Limb (tissue), 2 donors: ENCODE results near the gene FAM184B.

ENCODE experiments used
- DNase-seq, 2 donors: peaks; one replicate each; pipeline ENCODE4 v3.0.0-alpha.2; 2016; ENCODE audit errors: extremely low spot score in 2 of 2

FAM184B gene

GRCh38 chr4:17636696-17637622 is 144.5 kb downstream of the FAM184B start:
- DNase-seq, result peak; percentile 43 to 74

- DNase-seq, result no peak
Measured at GRCh38 chr4:17636341-17636695, 145.1 kb downstream of the FAM184B start.

GRCh38 chr4:17635056-17635455 is 146.4 kb downstream of the FAM184B start:
- no peak for DNase-seq

- no peak for DNase-seq
Measured at GRCh38 chr4:17633600-17633999, 147.8 kb downstream of the FAM184B start.

- DNase-seq, result no peak
Measured at GRCh38 chr4:17630228-17630627, 151.2 kb downstream of the FAM184B start.

- DNase-seq, result no peak
Measured at GRCh38 chr4:17624821-17625220, 156.6 kb downstream of the FAM184B start.

- DNase-seq, result no peak
Measured at GRCh38 chr4:17623451-17624001, 157.9 kb downstream of the FAM184B start.

- no peak for DNase-seq
Measured at GRCh38 chr4:17619416-17620105, 161.9 kb downstream of the FAM184B start.

- no peak for DNase-seq
Measured at GRCh38 chr4:17618926-17619325, 162.5 kb downstream of the FAM184B start.

- DNase-seq, result no peak
Measured at GRCh38 chr4:17616283-17616682, 165.1 kb downstream of the FAM184B start.

- peak; percentile 95 to 97 for DNase-seq
Measured at GRCh38 chr4:17614416-17615299, 166.8 kb downstream of the FAM184B start, which contains the start of gene MED28. Gene MED28 (plus strand): TSS chr4:17614641. CDS start chr4:17614655, 14 bp downstream.

- no peak for DNase-seq
Measured at GRCh38 chr4:17613761-17614415, 167.5 kb downstream of the FAM184B start.

GRCh38 chr4:17605236-17605635 is 176.2 kb downstream of the FAM184B start:
- no peak for DNase-seq

- DNase-seq, result no peak
Measured at GRCh38 chr4:17599826-17600225, 181.6 kb downstream of the FAM184B start.

- DNase-seq, result peak in 1 of 2 donors; percentile 35
Measured at GRCh38 chr4:17597517-17597916, 183.9 kb downstream of the FAM184B start.

- DNase-seq, result no peak
Measured at GRCh38 chr4:17595471-17596005, 185.9 kb downstream of the FAM184B start.

- DNase-seq, result no peak
Measured at GRCh38 chr4:17589355-17589754, 192.1 kb downstream of the FAM184B start.

GRCh38 chr4:17587094-17587822 is 194.2 kb downstream of the FAM184B start:
- DNase-seq, result no peak

- no peak for DNase-seq
Measured at GRCh38 chr4:17584521-17585213, 196.8 kb downstream of the FAM184B start.
